GM20000 (cell line): ENCODE measurements around the gene RNF150.

Experiments
- DNase-seq: peaks from one replicate; pipeline ENCODE4 v3.0.0; 2012; ENCODE audit warnings: low spot score
- CTCF ChIP-seq: IDR thresholded peaks from 2 replicates; pipeline ENCODE4 v1.5.1; 2012; ENCODE audit warnings: mild to moderate bottlenecking, control low read depth; ENCODE audit errors: extremely low read depth, missing control alignments

The RNF150 gene

DNA sequence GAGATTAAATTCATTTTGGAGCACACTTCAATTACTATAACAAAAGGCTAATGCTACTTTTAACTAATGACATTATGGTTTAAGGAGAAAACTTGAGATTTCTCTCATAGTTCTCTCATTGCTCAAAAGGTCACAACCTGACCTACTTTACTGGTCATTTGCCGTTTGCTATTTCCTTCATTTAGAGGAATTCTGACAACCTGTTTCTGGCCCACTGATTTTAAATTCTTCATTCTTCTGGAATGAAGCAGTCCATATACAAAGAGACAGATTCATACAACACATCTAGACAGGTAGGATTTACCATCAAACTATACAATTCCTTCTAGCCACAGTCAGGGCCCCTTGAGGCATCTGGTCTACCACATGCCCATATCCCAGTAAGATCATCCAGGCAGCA is 14.2 kb downstream of the RNF150 start:
- no peak for DNase-seq
- no peak for TF ChIP-seq CTCF

- DNase-seq, result no peak
- TF ChIP-seq CTCF, result no peak
Measured at GRCh38 chr4:141118381-141118780, 14.9 kb downstream of the RNF150 start.

DNA sequence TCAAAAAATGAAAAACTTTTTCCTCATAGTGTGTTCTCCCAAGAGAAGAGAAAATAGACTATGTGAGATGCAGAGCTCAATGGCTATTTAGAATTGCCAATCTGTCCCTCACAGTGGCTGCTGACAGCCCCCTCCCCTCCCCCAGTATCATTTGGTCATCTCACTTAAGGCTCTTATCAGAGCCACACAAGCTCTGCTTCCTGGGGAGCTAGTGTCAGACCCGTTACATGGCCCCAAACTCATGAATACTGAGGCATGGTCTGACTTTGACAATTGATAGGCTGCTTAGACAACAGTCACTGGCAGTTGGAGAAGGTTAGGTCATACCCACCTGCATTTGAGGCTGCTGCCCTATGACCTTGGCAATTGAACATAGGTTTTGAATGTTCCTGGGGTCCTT is 15.3 kb downstream of the RNF150 start:
- no peak for DNase-seq
- no peak for TF ChIP-seq CTCF

- TF ChIP-seq CTCF, result no peak
- DNase-seq, result no peak
Measured at GRCh38 chr4:141109983-141110382, 23.3 kb downstream of the RNF150 start.

GRCh38 chr4:141107927-141108326 is 25.3 kb downstream of the RNF150 start:
- no peak for DNase-seq
- no peak for TF ChIP-seq CTCF

DNA sequence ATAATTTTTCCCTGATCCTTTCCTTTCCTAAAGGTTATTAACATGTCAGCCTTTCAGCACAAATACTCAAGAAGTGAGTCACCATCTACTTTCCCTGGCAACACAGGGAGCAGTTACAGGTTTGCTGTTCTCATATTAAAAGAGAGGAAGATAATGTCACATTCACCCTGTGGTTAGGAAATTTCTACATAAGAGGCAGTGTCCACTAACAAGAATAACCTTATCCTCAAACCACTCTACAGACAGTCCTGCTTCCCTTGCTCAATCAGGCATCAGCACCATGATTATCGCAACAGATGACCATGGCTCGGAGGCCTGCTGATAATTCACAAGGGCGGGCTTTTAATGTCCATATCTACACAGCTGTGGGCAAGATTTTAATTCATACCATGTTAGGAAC is 30.9 kb downstream of the RNF150 start:
- DNase-seq, result no peak
- no peak for TF ChIP-seq CTCF

DNA sequence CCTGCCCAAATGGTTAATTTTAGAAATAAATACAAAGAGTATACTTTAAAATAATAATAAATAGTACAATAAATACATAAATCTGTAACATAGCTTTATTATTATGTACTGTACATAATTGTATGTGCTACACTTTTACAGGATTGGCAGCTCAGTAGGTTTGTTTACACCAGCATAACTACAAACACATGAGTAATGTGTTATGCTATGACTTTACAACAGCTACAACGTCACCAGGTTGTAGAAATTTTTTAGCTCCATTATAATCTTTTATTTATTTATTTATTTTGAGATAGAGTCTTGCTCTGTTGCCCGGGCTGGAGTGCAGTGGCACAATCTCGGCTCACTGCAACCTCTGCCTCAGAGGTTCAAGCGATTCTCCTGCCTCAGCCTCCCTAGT is 31.8 kb downstream of the RNF150 start:
- no peak for DNase-seq
- no peak for TF ChIP-seq CTCF
